A673 (cell line): Measurements from ENCODE around the gene SPATA9.

Experiments
- CTCF ChIP-seq: fragments of 300-800, 200-600 bp; sonication (generic); conservative IDR thresholded peaks from 2 replicates; pipeline ENCODE4 v1.5.1; 2017; ENCODE audit warnings: low read depth, mild to moderate bottlenecking, antibody characterized with exemption, low read length, moderate library complexity, mixed read lengths
- EZH2 ChIP-seq: fragments of 200-600 bp; sonication (generic); IDR thresholded peaks from 2 replicates; pipeline ENCODE4 v1.6.1; 2017; ENCODE audit warnings: borderline replicate concordance, low read depth, mild to moderate bottlenecking, mixed read lengths, antibody characterized with exemption, low read length; ENCODE audit not compliant: poor library complexity, severe bottlenecking

DNA sequence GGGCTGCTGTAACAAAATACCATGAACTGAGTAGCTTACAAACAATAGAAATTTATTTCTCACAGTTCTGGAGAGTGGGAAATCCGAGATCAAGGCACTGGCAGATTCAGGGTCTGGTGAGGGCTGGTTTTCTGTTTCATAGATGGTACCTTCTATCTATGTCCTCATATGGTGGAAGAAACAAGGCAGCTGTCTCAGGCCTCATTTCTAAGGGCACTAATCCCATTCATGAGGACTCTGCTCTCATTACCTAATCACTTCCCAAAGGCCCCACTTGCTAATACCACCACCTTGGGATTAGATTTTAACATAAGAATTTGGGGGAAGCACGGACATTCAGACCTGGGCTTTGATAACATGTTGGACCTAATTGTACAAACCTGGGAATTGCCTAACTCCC lies 22.7 kb downstream of the SPATA9 start:
- TF ChIP-seq EZH2 (no peak), CTCF (no peak)
